Lower leg skin (tissue), 4 donors: ENCODE data around the gene SOX6. TPM values are rescaled to one million over a fixed set of nuclear protein-coding genes. Genes with fewer than 3 reads are reported as not detected.

Experiments used
- DNase-seq, 2 donors: peaks; one replicate each; pipeline ENCODE4 v3.0.0-alpha.2; 2019; ENCODE audit warnings: low spot score in 2 of 2
- H3K4me3 ChIP-seq: fragments of 200-600 bp; sonication (generic); 2 replicates; pipeline ENCODE4 v1.5.1; 2017; ENCODE audit warnings: mild to moderate bottlenecking, low read depth; ENCODE audit not compliant: poor library complexity, severe bottlenecking
- POLR2A ChIP-seq, 2 donors: fragments of 450-650 bp; IDR thresholded peaks; one replicate each; pipeline ENCODE4 v1.6.1; 2016 to 2017; ENCODE audit warnings: antibody characterized with exemption in 2 of 2, mild to moderate bottlenecking in 1 of 2, moderate library complexity in 1 of 2
- WGBS, 2 donors: methylation state at CpG; one replicate each; pipeline ENCODE4 v1.1.5; 2018; 5-methylcytosine and 5-hydroxymethylcytosine counted together
- intact Hi-C: fragments of 100-400 bp; cut with DNase I; formaldehyde crosslinking; loops from one replicate; pipeline ENCODE4 v1.15.0; 2023; ENCODE audit warnings: low total_unique reads
- total RNA-seq, 4 donors: library from RNA; depleted of rRNA; stranded (reverse); fragments of >200 nt; gene quantifications; one replicate each; pipeline ENCODE4 v1.1.0, GENCODE V29; 2016
- TF ChIP-seq, protein P1 (sequence below), 3 donors: fragments of 450-650 bp; IDR thresholded peaks; one replicate each; pipeline ENCODE4 v1.5.1; 2016; ENCODE audit warnings: antibody characterized with exemption in 3 of 3, mild to moderate bottlenecking in 3 of 3, moderate library complexity in 2 of 3

Gene SOX6
- total RNA-seq, 4 donors from 2014 or later = 11.2 to 31.8 (median 11.6) TPM

DNA sequence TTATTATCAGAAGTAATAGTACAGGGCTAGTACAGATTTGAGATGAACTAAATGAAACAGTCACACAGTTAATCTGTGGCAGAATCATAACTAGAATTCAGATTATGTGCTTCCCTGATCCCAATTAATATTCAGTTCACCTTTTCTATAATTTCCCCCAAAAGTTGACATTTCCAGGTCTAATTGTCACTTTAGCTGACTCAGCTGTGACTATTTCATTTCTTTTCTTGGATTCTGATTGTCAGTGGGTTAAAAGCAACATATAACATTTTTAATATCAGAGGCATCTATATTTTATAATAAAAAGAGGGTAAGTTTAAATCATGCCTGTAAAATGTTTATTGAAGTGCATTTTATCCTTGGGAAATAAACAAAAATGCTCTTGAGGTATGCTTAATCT lies 28.8 kb upstream of the SOX6 start:
- TF ChIP-seq, protein P1, sequence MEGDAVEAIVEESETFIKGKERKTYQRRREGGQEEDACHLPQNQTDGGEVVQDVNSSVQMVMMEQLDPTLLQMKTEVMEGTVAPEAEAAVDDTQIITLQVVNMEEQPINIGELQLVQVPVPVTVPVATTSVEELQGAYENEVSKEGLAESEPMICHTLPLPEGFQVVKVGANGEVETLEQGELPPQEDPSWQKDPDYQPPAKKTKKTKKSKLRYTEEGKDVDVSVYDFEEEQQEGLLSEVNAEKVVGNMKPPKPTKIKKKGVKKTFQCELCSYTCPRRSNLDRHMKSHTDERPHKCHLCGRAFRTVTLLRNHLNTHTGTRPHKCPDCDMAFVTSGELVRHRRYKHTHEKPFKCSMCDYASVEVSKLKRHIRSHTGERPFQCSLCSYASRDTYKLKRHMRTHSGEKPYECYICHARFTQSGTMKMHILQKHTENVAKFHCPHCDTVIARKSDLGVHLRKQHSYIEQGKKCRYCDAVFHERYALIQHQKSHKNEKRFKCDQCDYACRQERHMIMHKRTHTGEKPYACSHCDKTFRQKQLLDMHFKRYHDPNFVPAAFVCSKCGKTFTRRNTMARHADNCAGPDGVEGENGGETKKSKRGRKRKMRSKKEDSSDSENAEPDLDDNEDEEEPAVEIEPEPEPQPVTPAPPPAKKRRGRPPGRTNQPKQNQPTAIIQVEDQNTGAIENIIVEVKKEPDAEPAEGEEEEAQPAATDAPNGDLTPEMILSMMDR (IDR thresholded peaks at IDR 0.05) = no peak
- no peak for TF ChIP-seq POLR2A (IDR thresholded peaks at IDR 0.05)
- DNase-seq = no peak
- intact Hi-C loops = no loop called here
- H3K4me3 ChIP-seq = no peak overlapping the region

DNA sequence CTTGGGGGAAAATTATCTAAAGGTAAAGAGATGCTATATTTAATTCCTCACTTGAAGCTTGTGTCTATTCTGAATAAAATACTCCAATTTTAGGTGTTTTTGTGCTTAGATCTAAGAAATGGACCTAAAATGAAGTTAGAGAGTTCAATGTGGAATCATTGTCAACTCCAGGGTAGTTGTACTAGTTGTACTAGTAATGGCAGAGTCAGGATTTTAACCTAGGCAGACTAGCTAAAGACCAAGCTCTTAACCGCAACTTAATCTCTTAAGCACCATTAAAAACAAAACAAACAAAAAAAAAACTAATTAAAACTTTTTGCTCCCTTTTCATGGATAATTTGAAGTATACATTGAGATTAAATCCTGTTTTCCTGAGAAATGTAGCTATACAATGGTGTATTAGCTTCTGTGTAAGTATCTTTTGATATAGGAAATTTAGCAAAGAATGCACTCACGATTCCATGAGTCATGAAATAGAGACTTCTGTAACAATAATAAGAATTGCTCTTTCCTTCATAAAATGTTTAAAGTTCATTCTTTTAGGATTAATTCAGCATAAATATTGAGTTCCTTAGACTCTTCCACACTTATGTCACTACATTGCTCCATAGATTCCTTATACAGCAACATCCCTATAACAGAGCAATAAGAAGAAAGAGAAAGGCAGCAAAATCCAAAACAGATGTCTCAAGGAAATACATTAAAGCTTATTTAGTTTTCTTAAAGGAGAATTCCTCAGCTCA lies 26.5 kb upstream of the SOX6 start:
- DNase-seq = no peak
- intact Hi-C loops = no loop called here
- WGBS, 2 donors = 79 to 85% methylated on average over 2 of the region's 2 CpGs
- TF ChIP-seq POLR2A (IDR thresholded peaks at IDR 0.05) = no peak
- TF ChIP-seq, protein P1 (IDR thresholded peaks at IDR 0.05) = no peak
- H3K4me3 ChIP-seq = no peak overlapping the region

- intact Hi-C loops = no loop called here
- WGBS, 2 donors = 82 to 83% methylated on average over 5 of the region's 5 CpGs
- DNase-seq = no peak
Measured at GRCh38 chr11:16382186-16382585, 25.8 kb upstream of the SOX6 start.

GRCh38 chr11:16380941-16381568 lies 24.7 kb upstream of the SOX6 start:
- intact Hi-C loops = no loop called here
- no peak overlapping the region for H3K4me3 ChIP-seq
- no peak for DNase-seq
- TF ChIP-seq, protein P1 (IDR thresholded peaks at IDR 0.05) = no peak
- TF ChIP-seq POLR2A (IDR thresholded peaks at IDR 0.05) = no peak

More at GRCh38 chr11:16382186-16382585, 25.8 kb upstream of the SOX6 start:
- TF ChIP-seq POLR2A (IDR thresholded peaks at IDR 0.05) = no peak
- TF ChIP-seq, protein P1 (IDR thresholded peaks at IDR 0.05) = no peak
- no peak overlapping the region for H3K4me3 ChIP-seq

GRCh38 chr11:16378906-16379305 lies 22.6 kb upstream of the SOX6 start:
- TF ChIP-seq, protein P1 (IDR thresholded peaks at IDR 0.05) = no peak
- TF ChIP-seq POLR2A (IDR thresholded peaks at IDR 0.05) = no peak
- intact Hi-C loops = no loop called here
- WGBS, 2 donors = 92 to 93% methylated on average over 2 of the region's 2 CpGs
- DNase-seq = no peak
- no peak overlapping the region for H3K4me3 ChIP-seq
